Measurements from ENCODE around the gene SNX25.

SNX25 gene

GRCh38 chr4:185263419-185263818 is 54.0 kb downstream of the SNX25 start:
- Histone ChIP-seq H3K36me3 (ENCODE audit: control insufficient read depth, insufficient read depth, low read length) (peaks cover 28% of the 10 kb centered on the region), H3K9ac (ENCODE audit: low read depth, low read length) (no peak overlapping the region), H3K27ac (ENCODE audit: low read depth, low read length) (no peak overlapping the region), H3K4me1 (ENCODE audit: control insufficient read depth, insufficient read depth, low read length) (peaks cover 18% of the 10 kb centered on the region), H3K27me3 (ENCODE audit: control insufficient read depth, insufficient read depth, low read length) (no peaks in the 10 kb centered on the region), H3K4me3 (ENCODE audit: low read depth, low read length) (no peak overlapping the region), H3K9me3 (ENCODE audit: control insufficient read depth, insufficient read depth, low read length) (no peaks in the 10 kb centered on the region)

GRCh38 chr4:185265942-185266341 is 56.5 kb downstream of the SNX25 start:
- Histone ChIP-seq H3K36me3 (ENCODE audit: control insufficient read depth, insufficient read depth, low read length) (peaks cover 34% of the 10 kb centered on the region), H3K27me3 (ENCODE audit: control insufficient read depth, insufficient read depth, low read length) (no peaks in the 10 kb centered on the region), H3K4me1 (ENCODE audit: control insufficient read depth, insufficient read depth, low read length) (peaks cover 5% of the 10 kb centered on the region), H3K9me3 (ENCODE audit: control insufficient read depth, insufficient read depth, low read length) (no peaks in the 10 kb centered on the region), H3K9ac (ENCODE audit: low read depth, low read length) (no peak overlapping the region), H3K4me3 (ENCODE audit: low read depth, low read length) (no peak overlapping the region), H3K27ac (ENCODE audit: low read depth, low read length) (no peak overlapping the region)

GRCh38 chr4:185269286-185269685 is 59.9 kb downstream of the SNX25 start:
- Histone ChIP-seq H3K9me3 (ENCODE audit: control insufficient read depth, insufficient read depth, low read length) (no peaks in the 10 kb centered on the region), H3K4me1 (ENCODE audit: control insufficient read depth, insufficient read depth, low read length) (peaks cover 24% of the 10 kb centered on the region), H3K4me3 (ENCODE audit: low read depth, low read length) (no peak overlapping the region), H3K36me3 (ENCODE audit: control insufficient read depth, insufficient read depth, low read length) (peaks cover 30% of the 10 kb centered on the region; the same call in 1 of the 2 replicates), H3K27ac (ENCODE audit: low read depth, low read length) (no peak overlapping the region), H3K9ac (ENCODE audit: low read depth, low read length) (no peak overlapping the region), H3K27me3 (ENCODE audit: control insufficient read depth, insufficient read depth, low read length) (no peaks in the 10 kb centered on the region)

- H3K27ac ChIP-seq (ENCODE audit: low read depth, low read length), result no peak overlapping the region
- peaks cover 24% of the 10 kb centered on the region; the same call in 1 of the 2 replicates for H3K36me3 ChIP-seq (ENCODE audit: control insufficient read depth, insufficient read depth, low read length)
- H3K27me3 ChIP-seq (ENCODE audit: control insufficient read depth, insufficient read depth, low read length), result no peaks in the 10 kb centered on the region
- H3K9ac ChIP-seq (ENCODE audit: low read depth, low read length), result no peak overlapping the region
- H3K9me3 ChIP-seq (ENCODE audit: control insufficient read depth, insufficient read depth, low read length), result no peaks in the 10 kb centered on the region
- H3K4me3 ChIP-seq (ENCODE audit: low read depth, low read length), result no peak overlapping the region
- peaks cover 24% of the 10 kb centered on the region for H3K4me1 ChIP-seq (ENCODE audit: control insufficient read depth, insufficient read depth, low read length)
These were observed 60.6 kb downstream of the SNX25 start for GRCh38 chr4:185270037-185270436.

GRCh38 chr4:185270885-185271284 is 61.5 kb downstream of the SNX25 start:
- Histone ChIP-seq H3K27ac (ENCODE audit: low read depth, low read length) (no peak overlapping the region), H3K36me3 (ENCODE audit: control insufficient read depth, insufficient read depth, low read length) (peaks cover 22% of the 10 kb centered on the region; the same call in 1 of the 2 replicates), H3K4me1 (ENCODE audit: control insufficient read depth, insufficient read depth, low read length) (peaks cover 21% of the 10 kb centered on the region), H3K9me3 (ENCODE audit: control insufficient read depth, insufficient read depth, low read length) (no peaks in the 10 kb centered on the region), H3K9ac (ENCODE audit: low read depth, low read length) (no peak overlapping the region), H3K4me3 (ENCODE audit: low read depth, low read length) (no peak overlapping the region), H3K27me3 (ENCODE audit: control insufficient read depth, insufficient read depth, low read length) (no peaks in the 10 kb centered on the region)

GRCh38 chr4:185272245-185272644 is 62.8 kb downstream of the SNX25 start:
- Histone ChIP-seq H3K27ac (ENCODE audit: low read depth, low read length) (no peak overlapping the region), H3K4me3 (ENCODE audit: low read depth, low read length) (no peak overlapping the region), H3K4me1 (ENCODE audit: control insufficient read depth, insufficient read depth, low read length) (peaks cover 19% of the 10 kb centered on the region; the same call in 1 of the 2 replicates), H3K9me3 (ENCODE audit: control insufficient read depth, insufficient read depth, low read length) (no peaks in the 10 kb centered on the region), H3K36me3 (ENCODE audit: control insufficient read depth, insufficient read depth, low read length) (peaks cover 14% of the 10 kb centered on the region; the same call in 1 of the 2 replicates), H3K9ac (ENCODE audit: low read depth, low read length) (no peak overlapping the region), H3K27me3 (ENCODE audit: control insufficient read depth, insufficient read depth, low read length) (no peaks in the 10 kb centered on the region)

GRCh38 chr4:185275501-185275900 is 66.1 kb downstream of the SNX25 start:
- no peaks in the 10 kb centered on the region for H3K27me3 ChIP-seq (ENCODE audit: control insufficient read depth, insufficient read depth, low read length)
- no peak overlapping the region for H3K27ac ChIP-seq (ENCODE audit: low read depth, low read length)
- H3K9ac ChIP-seq (ENCODE audit: low read depth, low read length), result no peak overlapping the region
- no peaks in the 10 kb centered on the region for H3K36me3 ChIP-seq (ENCODE audit: control insufficient read depth, insufficient read depth, low read length)
- no peak overlapping the region for H3K4me3 ChIP-seq (ENCODE audit: low read depth, low read length)
- H3K9me3 ChIP-seq (ENCODE audit: control insufficient read depth, insufficient read depth, low read length), result no peaks in the 10 kb centered on the region
- peaks cover 19% of the 10 kb centered on the region; the same call in 1 of the 2 replicates for H3K4me1 ChIP-seq (ENCODE audit: control insufficient read depth, insufficient read depth, low read length)

- H3K36me3 ChIP-seq (ENCODE audit: control insufficient read depth, insufficient read depth, low read length), result no peaks in the 10 kb centered on the region
- H3K4me3 ChIP-seq (ENCODE audit: low read depth, low read length), result no peak overlapping the region
- H3K27me3 ChIP-seq (ENCODE audit: control insufficient read depth, insufficient read depth, low read length), result no peaks in the 10 kb centered on the region
- peaks cover 19% of the 10 kb centered on the region; the same call in 1 of the 2 replicates for H3K4me1 ChIP-seq (ENCODE audit: control insufficient read depth, insufficient read depth, low read length)
- H3K9ac ChIP-seq (ENCODE audit: low read depth, low read length), result no peak overlapping the region
- H3K9me3 ChIP-seq (ENCODE audit: control insufficient read depth, insufficient read depth, low read length), result no peaks in the 10 kb centered on the region
- no peak overlapping the region for H3K27ac ChIP-seq (ENCODE audit: low read depth, low read length)
These were observed 66.6 kb downstream of the SNX25 start for GRCh38 chr4:185276036-185276435.

GRCh38 chr4:185278716-185279115 is 69.3 kb downstream of the SNX25 start:
- Histone ChIP-seq H3K27ac (ENCODE audit: low read depth, low read length) (no peak overlapping the region), H3K9me3 (ENCODE audit: control insufficient read depth, insufficient read depth, low read length) (no peaks in the 10 kb centered on the region), H3K4me1 (ENCODE audit: control insufficient read depth, insufficient read depth, low read length) (peaks cover 8% of the 10 kb centered on the region)

GRCh38 chr4:185280608-185281007 is 71.2 kb downstream of the SNX25 start:
- no peaks in the 10 kb centered on the region for H3K9me3 ChIP-seq (ENCODE audit: control insufficient read depth, insufficient read depth, low read length)
- H3K27ac ChIP-seq (ENCODE audit: low read depth, low read length), result no peak overlapping the region
- peaks cover 8% of the 10 kb centered on the region for H3K4me1 ChIP-seq (ENCODE audit: control insufficient read depth, insufficient read depth, low read length)
- H3K27me3 ChIP-seq (ENCODE audit: control insufficient read depth, insufficient read depth, low read length), result no peaks in the 10 kb centered on the region
- no peak overlapping the region for H3K9ac ChIP-seq (ENCODE audit: low read depth, low read length)
- no peak overlapping the region for H3K4me3 ChIP-seq (ENCODE audit: low read depth, low read length)
- H3K36me3 ChIP-seq (ENCODE audit: control insufficient read depth, insufficient read depth, low read length), result no peaks in the 10 kb centered on the region

More at GRCh38 chr4:185278716-185279115, 69.3 kb downstream of the SNX25 start:
- Histone ChIP-seq H3K4me3 (ENCODE audit: low read depth, low read length) (no peak overlapping the region), H3K9ac (ENCODE audit: low read depth, low read length) (no peak overlapping the region), H3K36me3 (ENCODE audit: control insufficient read depth, insufficient read depth, low read length) (no peaks in the 10 kb centered on the region), H3K27me3 (ENCODE audit: control insufficient read depth, insufficient read depth, low read length) (no peaks in the 10 kb centered on the region)

- H3K9me3 ChIP-seq (ENCODE audit: control insufficient read depth, insufficient read depth, low read length), result no peaks in the 10 kb centered on the region
- no peak overlapping the region for H3K4me3 ChIP-seq (ENCODE audit: low read depth, low read length)
- H3K36me3 ChIP-seq (ENCODE audit: control insufficient read depth, insufficient read depth, low read length), result peaks cover 2% of the 10 kb centered on the region; the same call in 1 of the 2 replicates
These were observed 73.6 kb downstream of the SNX25 start for GRCh38 chr4:185282968-185283367.

More at GRCh38 chr4:185282968-185283367, 73.6 kb downstream of the SNX25 start:
- Histone ChIP-seq H3K9ac (ENCODE audit: low read depth, low read length) (no peak overlapping the region), H3K4me1 (ENCODE audit: control insufficient read depth, insufficient read depth, low read length) (peaks cover 8% of the 10 kb centered on the region), H3K27ac (ENCODE audit: low read depth, low read length) (no peak overlapping the region), H3K27me3 (ENCODE audit: control insufficient read depth, insufficient read depth, low read length) (no peaks in the 10 kb centered on the region)
